ENCODE data around the gene A4GALT.
"Not testable (repeated sequence)": the region's sequence is repeated elsewhere in the genome, so short reads cannot be mapped to it uniquely, and the experiment has no call there.

A4GALT gene

GRCh38 chr22:42720263-42721044 is at the start of gene A4GALT:
Gene A4GALT (minus strand): TSS chr22:42720870. CDS start chr22:42693951, 26,919 bp downstream.
- no peak for TF ChIP-seq ZNF274 (IDR thresholded peaks at IDR 0.05; ENCODE audit: low read depth, low read length)
- peak within 1 kb of the TSS; percentile 84 for H3K4me3 ChIP-seq (ENCODE audit: low read length)

DNA sequence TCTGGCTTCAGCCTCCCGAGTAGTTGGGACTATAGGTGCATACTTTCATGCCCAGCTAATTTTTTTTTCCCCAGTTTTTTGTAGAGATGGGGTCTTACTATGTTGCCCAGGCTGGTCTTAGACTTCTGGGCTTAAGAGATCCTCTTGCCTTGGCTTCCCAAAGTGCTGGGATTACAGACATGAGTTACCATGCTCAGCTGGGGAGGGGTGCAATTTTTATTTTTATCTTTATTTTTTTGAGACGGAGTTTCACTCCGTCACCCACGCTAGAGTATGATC is 49.7 kb upstream of the A4GALT start:
- no peak overlapping the region; the same call in 1 of the 2 replicates for H3K4me3 ChIP-seq (ENCODE audit: low read length)
- TF ChIP-seq ZNF274 (IDR thresholded peaks at IDR 0.05; ENCODE audit: low read depth, low read length), result no peak

GRCh38 chr22:42769574-42770447 is 49.1 kb upstream of the A4GALT start:
- TF ChIP-seq ZNF274 (IDR thresholded peaks at IDR 0.05; ENCODE audit: low read depth, low read length), result no peak
- H3K4me3 ChIP-seq (ENCODE audit: low read length), result no peak overlapping the region; the same call in 1 of the 2 replicates

GRCh38 chr22:42769238-42769573 is 48.5 kb upstream of the A4GALT start:
- no peak overlapping the region for H3K4me3 ChIP-seq (ENCODE audit: low read length)
- TF ChIP-seq ZNF274 (IDR thresholded peaks at IDR 0.05; ENCODE audit: low read depth, low read length), result no peak

GRCh38 chr22:42768385-42769035 is 47.8 kb upstream of the A4GALT start:
- H3K4me3 ChIP-seq (ENCODE audit: low read length), result no peak overlapping the region
- TF ChIP-seq ZNF274 (IDR thresholded peaks at IDR 0.05; ENCODE audit: low read depth, low read length), result no peak

GRCh38 chr22:42766860-42767259 is 46.2 kb upstream of the A4GALT start:
- H3K4me3 ChIP-seq (ENCODE audit: low read length), result no peak overlapping the region
- no peak for TF ChIP-seq ZNF274 (IDR thresholded peaks at IDR 0.05; ENCODE audit: low read depth, low read length)

- no peak overlapping the region for H3K4me3 ChIP-seq (ENCODE audit: low read length)
These were observed 44.3 kb upstream of the A4GALT start for GRCh38 chr22:42764895-42765363.

DNA sequence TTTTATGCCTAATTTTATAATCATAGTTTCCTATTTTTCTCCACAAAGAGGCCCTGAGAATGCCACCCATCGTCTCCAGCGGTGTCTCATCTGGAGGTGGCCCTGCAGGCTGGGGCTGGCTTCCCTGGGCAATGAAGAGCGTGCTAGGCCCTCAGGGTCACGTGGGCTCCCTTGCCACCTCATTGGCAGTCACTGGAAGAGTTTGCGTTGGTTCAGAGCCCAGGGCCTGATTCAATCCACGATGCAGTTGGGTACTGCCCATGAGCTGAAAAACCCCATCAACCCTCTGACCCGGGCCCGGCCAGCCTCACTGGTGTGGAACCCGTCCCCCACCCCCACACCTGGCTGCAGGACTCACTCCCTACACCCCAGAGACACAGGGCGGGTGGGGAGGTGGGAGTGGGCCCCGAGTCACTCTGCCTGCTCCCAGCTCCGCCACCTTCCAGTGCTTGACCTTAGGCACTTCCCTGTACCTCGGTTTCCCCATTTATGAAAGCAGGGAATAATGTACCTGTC is 43.4 kb upstream of the A4GALT start:
- TF ChIP-seq ZNF274 (IDR thresholded peaks at IDR 0.05; ENCODE audit: low read depth, low read length), result no peak
- no peak overlapping the region for H3K4me3 ChIP-seq (ENCODE audit: low read length)

More at GRCh38 chr22:42764895-42765363, 44.3 kb upstream of the A4GALT start:
- TF ChIP-seq ZNF274 (IDR thresholded peaks at IDR 0.05; ENCODE audit: low read depth, low read length), result no peak

- no peak overlapping the region for H3K4me3 ChIP-seq (ENCODE audit: low read length)
These were observed 40.3 kb upstream of the A4GALT start for GRCh38 chr22:42760806-42761565.

DNA sequence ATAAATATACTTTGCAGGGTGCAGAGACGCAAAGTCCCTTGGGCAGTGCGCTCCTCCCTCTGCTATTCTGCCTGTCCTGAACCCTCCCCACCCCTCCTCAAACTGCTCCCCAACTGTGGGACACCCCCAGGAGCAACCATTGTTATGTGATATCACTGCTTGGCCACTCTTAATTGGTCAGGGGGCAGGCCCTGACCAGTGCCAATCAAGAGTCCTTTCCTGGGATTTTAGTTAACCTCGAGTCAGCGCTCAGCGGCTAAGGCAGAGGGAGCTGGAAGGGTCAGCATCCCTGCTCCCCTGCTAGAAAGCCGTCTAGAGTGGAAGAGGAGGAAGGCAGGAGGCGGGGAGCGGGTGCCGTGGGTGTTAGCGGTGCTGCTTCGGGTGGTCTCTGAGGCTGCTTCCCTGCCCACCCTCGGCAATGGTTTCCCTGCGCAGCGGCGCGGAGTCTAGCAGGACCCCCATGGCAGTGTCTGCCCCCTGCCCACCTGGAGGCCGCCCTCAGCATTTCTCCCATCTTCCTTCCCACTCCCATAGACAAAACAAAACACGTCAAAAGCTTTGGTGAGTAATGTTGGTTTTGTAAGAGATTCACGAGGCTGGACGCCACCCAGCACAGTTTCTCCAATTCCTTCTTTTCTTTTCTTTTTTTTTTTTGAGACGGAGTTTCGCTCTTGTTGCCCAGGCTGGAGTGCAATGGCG is 38.4 kb upstream of the A4GALT start:
- H3K4me3 ChIP-seq (ENCODE audit: low read length), result no peak overlapping the region
- TF ChIP-seq ZNF274 (IDR thresholded peaks at IDR 0.05; ENCODE audit: low read depth, low read length), result no peak

More at GRCh38 chr22:42760806-42761565, 40.3 kb upstream of the A4GALT start:
- TF ChIP-seq ZNF274 (IDR thresholded peaks at IDR 0.05; ENCODE audit: low read depth, low read length), result no peak

GRCh38 chr22:42755553-42755952 is 34.9 kb upstream of the A4GALT start:
- H3K4me3 ChIP-seq (ENCODE audit: low read length), result not testable (repeated sequence)

GRCh38 chr22:42755121-42755520 is 34.5 kb upstream of the A4GALT start:
- not testable (repeated sequence) for H3K4me3 ChIP-seq (ENCODE audit: low read length)

DNA sequence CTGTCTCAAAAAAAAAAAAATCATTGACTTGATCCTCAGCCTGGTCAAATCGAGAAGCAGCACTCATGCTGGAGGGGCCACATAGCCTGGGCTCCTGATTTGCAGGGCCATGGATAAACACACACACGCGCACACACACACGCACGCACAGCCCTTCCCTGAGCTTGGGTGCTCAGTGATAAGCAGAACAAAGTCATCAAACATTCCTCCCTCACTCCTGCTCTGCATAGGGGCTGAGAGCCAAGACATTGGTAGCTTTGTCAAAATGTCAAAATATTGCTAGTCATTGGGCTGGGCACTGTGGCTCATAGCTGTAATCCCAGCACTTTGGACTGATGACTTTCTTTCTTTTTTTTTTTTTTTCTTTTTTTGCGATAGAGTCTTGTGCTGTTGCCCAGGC is 34.0 kb upstream of the A4GALT start:
- TF ChIP-seq ZNF274 (IDR thresholded peaks at IDR 0.05; ENCODE audit: low read depth, low read length), result no peak
- no peak overlapping the region for H3K4me3 ChIP-seq (ENCODE audit: low read length)

Data from GM08714 (cell line).